Measurements from ENCODE around the gene ZEB2.

Gene ZEB2

DNA sequence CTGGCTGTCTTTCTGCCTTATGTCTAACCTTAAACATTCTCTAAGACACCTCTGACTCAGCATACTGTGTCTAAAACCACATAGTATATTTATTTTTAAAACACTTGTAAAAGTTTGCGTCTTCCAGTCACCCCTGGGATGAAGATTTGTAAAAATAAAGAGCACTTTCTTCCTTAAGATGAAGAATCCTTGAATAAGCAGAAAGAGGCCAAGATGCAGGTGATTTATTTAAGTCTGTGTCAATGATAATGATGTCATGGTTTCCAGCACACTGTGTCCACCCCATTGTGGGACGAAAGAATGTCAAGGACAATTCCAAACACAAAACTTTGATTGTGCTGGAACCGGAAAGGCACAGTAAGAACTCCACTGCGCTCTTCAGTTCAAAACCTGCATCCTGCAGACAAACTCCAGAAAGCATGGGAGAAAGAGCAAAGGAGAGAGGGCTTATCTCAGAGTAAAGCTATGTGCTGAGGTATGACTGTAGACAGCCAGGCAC lies 92.9 kb downstream of the ZEB2 start:
- Histone ChIP-seq H3K4me2 (peak overlapping the region; percentile 69), H4K20me1 (ENCODE audit: insufficient read depth) (no peaks in the 10 kb centered on the region), H3K36me3 (ENCODE audit: insufficient read depth) (no peaks in the 10 kb centered on the region), H3K4me3 (IDR thresholded peaks at IDR 0.05; ENCODE audit: insufficient read depth, low read depth, low read length) (no peak overlapping the region), H2AFZ (ENCODE audit: low read depth) (no peak overlapping the region), H3K79me2 (ENCODE audit: insufficient read depth, low read depth) (peaks cover 9% of the 10 kb centered on the region; the same call in 1 of the 2 replicates), H3K27ac (peak overlapping the region; percentile 27; the same call in 1 of the 2 replicates), H3K4me1 (ENCODE audit: low read depth, poor library complexity, severe bottlenecking) (peaks cover 60% of the 10 kb centered on the region), H3K27me3 (ENCODE audit: insufficient read depth, low read depth) (no peaks in the 10 kb centered on the region), H3K9ac (peak overlapping the region; percentile 14; the same call in 1 of the 2 replicates)
- TF ChIP-seq, protein P1, sequence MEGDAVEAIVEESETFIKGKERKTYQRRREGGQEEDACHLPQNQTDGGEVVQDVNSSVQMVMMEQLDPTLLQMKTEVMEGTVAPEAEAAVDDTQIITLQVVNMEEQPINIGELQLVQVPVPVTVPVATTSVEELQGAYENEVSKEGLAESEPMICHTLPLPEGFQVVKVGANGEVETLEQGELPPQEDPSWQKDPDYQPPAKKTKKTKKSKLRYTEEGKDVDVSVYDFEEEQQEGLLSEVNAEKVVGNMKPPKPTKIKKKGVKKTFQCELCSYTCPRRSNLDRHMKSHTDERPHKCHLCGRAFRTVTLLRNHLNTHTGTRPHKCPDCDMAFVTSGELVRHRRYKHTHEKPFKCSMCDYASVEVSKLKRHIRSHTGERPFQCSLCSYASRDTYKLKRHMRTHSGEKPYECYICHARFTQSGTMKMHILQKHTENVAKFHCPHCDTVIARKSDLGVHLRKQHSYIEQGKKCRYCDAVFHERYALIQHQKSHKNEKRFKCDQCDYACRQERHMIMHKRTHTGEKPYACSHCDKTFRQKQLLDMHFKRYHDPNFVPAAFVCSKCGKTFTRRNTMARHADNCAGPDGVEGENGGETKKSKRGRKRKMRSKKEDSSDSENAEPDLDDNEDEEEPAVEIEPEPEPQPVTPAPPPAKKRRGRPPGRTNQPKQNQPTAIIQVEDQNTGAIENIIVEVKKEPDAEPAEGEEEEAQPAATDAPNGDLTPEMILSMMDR (conservative IDR thresholded peaks at IDR 0.05; ENCODE audit: low read depth, low read length) = no peak

DNA sequence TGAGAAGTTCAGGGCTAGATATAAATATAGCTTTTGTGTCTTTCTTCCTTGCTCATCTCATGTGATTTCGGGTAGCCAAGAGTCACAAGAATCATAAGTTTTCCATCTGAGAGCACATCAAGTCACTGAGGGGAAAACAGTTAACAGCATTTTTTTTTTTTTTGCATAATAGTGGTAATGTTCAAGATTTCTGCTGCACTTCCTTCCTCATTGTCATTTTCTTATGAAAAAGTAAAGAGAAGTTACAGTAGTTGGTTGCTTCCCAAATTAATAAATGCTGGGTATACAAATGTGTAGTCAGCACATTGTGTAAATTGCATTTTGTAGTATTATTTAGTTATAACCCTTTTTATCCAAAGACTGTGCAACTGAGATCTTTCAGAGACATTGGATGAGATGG lies 93.6 kb downstream of the ZEB2 start:
- Histone ChIP-seq H3K9ac (no peak overlapping the region; the same call in 1 of the 2 replicates), H4K20me1 (ENCODE audit: insufficient read depth) (no peaks in the 10 kb centered on the region), H3K4me2 (peak overlapping the region; percentile 69), H3K4me3 (IDR thresholded peaks at IDR 0.05; ENCODE audit: insufficient read depth, low read depth, low read length) (no peak overlapping the region), H3K4me1 (ENCODE audit: low read depth, poor library complexity, severe bottlenecking) (peaks cover 56% of the 10 kb centered on the region), H2AFZ (ENCODE audit: low read depth) (no peak overlapping the region), H3K27ac (peak overlapping the region; percentile 27; the same call in 1 of the 2 replicates), H3K36me3 (ENCODE audit: insufficient read depth) (no peaks in the 10 kb centered on the region), H3K79me2 (ENCODE audit: insufficient read depth, low read depth) (peaks cover 9% of the 10 kb centered on the region; the same call in 1 of the 2 replicates), H3K27me3 (ENCODE audit: insufficient read depth, low read depth) (no peaks in the 10 kb centered on the region)
- TF ChIP-seq, protein P1 (conservative IDR thresholded peaks at IDR 0.05; ENCODE audit: low read depth, low read length) = no peak

DNA sequence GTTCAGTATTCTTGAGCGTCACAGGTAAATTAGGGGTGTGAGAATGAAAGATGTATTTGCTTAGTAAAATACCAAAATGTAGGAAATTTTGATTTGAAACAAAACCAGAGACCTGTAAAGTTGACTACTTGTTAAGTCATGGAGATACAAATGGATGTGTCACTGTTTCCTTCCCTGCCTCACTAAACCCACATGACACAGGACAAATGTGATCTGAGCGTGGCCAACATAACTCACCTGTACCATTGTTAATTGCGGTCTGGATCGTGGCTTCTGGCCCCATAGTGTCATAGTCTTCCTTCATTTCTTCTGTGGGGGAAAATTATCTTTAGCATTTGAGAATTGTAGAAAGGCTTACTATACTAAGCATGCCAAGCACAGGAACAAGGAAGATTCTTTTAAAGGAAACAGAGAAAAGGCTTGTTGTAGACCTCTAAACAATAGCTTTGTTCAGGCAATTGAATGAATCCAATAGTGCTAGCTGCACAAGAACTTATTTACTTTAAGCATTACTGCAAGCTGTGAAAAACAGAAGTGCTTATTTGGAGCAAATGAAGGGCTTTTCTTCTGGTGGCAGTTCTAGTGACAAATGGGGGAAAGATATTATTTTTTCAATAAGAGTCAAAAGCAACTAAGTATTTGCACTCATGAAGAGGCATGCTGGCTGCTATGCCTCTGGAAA lies 95.2 kb downstream of the ZEB2 start:
- H3K4me2 ChIP-seq = no peak overlapping the region
- TF ChIP-seq, protein P1 (conservative IDR thresholded peaks at IDR 0.05; ENCODE audit: low read depth, low read length) = no peak
- no peak overlapping the region for H3K27ac ChIP-seq
- H3K36me3 ChIP-seq (ENCODE audit: insufficient read depth) = no peaks in the 10 kb centered on the region
- no peak overlapping the region for H2AFZ ChIP-seq (ENCODE audit: low read depth)
- H3K4me1 ChIP-seq (ENCODE audit: low read depth, poor library complexity, severe bottlenecking) = peaks cover 53% of the 10 kb centered on the region
- H3K9ac ChIP-seq = no peak overlapping the region
- no peaks in the 10 kb centered on the region for H4K20me1 ChIP-seq (ENCODE audit: insufficient read depth)
- no peaks in the 10 kb centered on the region for H3K27me3 ChIP-seq (ENCODE audit: insufficient read depth, low read depth)
- no peak overlapping the region for H3K4me3 ChIP-seq (IDR thresholded peaks at IDR 0.05; ENCODE audit: insufficient read depth, low read depth, low read length)
- peaks cover 9% of the 10 kb centered on the region; the same call in 1 of the 2 replicates for H3K79me2 ChIP-seq (ENCODE audit: insufficient read depth, low read depth)

DNA sequence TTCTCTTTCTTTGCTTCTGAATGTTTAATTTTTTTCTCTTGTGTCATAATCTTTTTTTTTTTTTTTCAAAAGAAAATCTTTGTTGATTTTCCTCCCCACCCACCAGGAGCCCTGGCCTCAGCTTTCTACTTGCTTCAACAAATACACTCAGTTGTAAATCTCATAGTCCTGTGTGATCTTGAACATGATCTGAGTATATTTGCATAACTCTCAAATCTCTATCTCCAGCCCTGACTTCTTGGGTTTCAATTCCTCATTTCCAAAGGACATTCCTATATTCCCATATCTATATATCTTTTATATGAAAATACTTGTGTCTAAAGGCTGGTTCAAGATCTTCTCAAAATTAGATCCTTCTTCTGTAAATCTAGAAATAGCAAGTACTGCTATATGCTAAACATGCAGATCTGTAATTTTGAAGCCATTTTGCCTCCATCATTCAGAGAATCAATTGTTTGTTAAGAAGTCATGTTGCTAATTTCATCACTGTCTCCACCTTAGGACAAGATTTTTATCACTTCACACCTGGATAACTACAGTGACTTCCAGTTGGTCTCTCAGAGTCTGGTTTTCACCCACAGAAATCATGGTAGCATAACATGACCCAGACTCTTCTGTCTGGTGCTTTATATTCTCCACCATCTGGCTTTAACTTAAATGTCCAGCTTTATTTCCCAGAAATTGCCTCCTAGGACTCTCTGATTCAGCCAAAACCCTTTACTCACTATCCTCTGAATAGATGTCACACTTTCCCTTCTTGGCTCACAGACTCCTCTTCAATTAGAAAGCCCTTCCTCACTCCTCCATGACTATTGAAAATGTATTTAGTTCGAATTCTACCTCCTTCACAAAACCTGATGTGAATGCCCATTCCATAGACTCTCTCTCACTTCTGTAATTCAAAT lies 98.1 kb downstream of the ZEB2 start:
- Histone ChIP-seq H4K20me1 (ENCODE audit: insufficient read depth) (no peaks in the 10 kb centered on the region), H3K4me3 (IDR thresholded peaks at IDR 0.05; ENCODE audit: insufficient read depth, low read depth, low read length) (no peak overlapping the region), H3K4me2 (no peak overlapping the region), H2AFZ (ENCODE audit: low read depth) (no peak overlapping the region), H3K36me3 (ENCODE audit: insufficient read depth) (no peaks in the 10 kb centered on the region), H3K4me1 (ENCODE audit: low read depth, poor library complexity, severe bottlenecking) (peaks cover 24% of the 10 kb centered on the region), H3K9ac (no peak overlapping the region), H3K79me2 (ENCODE audit: insufficient read depth, low read depth) (no peaks in the 10 kb centered on the region; the same call in 1 of the 2 replicates), H3K27ac (no peak overlapping the region), H3K27me3 (ENCODE audit: insufficient read depth, low read depth) (no peaks in the 10 kb centered on the region)
- TF ChIP-seq, protein P1 (conservative IDR thresholded peaks at IDR 0.05; ENCODE audit: low read depth, low read length) = no peak

All from KMS-11 (cell line).